Measurements from ENCODE around the gene PLS3. TPM values are rescaled to one million over a fixed set of nuclear protein-coding genes. Genes with fewer than 3 reads are reported as not detected.

The PLS3 gene
- total and polyA plus RNA-seq, 2 of the 13 experiments (the other 11 are each of a cell fraction or from before 2014, with no cell fraction given) = 55.7 to 99.9 TPM

DNA sequence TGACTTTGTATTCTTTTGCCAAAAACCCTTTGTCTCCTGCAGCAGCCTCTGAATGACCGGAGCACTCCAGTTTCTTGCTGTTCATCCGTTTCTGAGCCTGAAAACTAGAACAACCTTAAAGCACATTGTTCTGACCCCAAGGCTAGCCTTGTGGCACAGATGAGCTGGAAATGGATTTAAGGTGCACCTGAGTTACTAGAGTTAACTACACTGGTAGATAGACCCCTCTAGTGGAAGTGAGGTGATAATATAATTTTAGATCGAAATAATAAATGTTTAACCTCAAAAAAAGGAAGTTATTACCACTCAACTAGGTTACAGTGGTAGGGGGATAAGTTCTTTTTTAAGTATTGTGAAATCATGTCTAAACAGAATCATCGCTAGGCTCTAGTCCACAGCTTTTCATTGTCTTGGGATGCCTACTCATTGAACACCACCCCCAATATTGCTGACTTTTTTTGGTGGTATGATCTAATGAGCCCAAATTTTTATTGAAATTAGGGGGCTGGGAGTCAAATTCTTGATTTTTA lies 2.7 kb downstream of the PLS3 start:
- H3K9me3 ChIP-seq (ENCODE audit: low read length) = no peaks in the 10 kb centered on the region
- H3K27me3 ChIP-seq (ENCODE audit: control insufficient read depth in 1 of 2, insufficient read depth in 2 of 2, low read length in 2 of 2) = no peaks in the 10 kb centered on the region; a peak in 1 of 5 replicates
- ChIA-PET POLR2A (no interaction called here), CTCF (ENCODE audit: low intra/inter-chr PET ratio, low total read pairs) (no interaction called here)
- no peak overlapping the region for H2AFZ ChIP-seq (ENCODE audit: low read length)
- H3K4me2 ChIP-seq (ENCODE audit: low read depth, low read length) = peak overlapping the region; percentile 73
- H3K9ac ChIP-seq (ENCODE audit: insufficient read depth, low read depth, low read length) = no peak overlapping the region
- TF ChIP-seq, protein P1, sequence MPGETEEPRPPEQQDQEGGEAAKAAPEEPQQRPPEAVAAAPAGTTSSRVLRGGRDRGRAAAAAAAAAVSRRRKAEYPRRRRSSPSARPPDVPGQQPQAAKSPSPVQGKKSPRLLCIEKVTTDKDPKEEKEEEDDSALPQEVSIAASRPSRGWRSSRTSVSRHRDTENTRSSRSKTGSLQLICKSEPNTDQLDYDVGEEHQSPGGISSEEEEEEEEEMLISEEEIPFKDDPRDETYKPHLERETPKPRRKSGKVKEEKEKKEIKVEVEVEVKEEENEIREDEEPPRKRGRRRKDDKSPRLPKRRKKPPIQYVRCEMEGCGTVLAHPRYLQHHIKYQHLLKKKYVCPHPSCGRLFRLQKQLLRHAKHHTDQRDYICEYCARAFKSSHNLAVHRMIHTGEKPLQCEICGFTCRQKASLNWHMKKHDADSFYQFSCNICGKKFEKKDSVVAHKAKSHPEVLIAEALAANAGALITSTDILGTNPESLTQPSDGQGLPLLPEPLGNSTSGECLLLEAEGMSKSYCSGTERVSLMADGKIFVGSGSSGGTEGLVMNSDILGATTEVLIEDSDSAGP (CRISPR knock-in tag; IDR thresholded peaks at IDR 0.05; ENCODE audit: borderline replicate concordance) = no peak
- TF ChIP-seq GATAD2A (CRISPR knock-in tag; IDR thresholded peaks at IDR 0.05) = no peak
- TF ChIP-seq CEBPB (IDR thresholded peaks at IDR 0.05; ENCODE audit: borderline replicate concordance, low read depth, low read length) = peak; percentile 45; the same call in 1 of the 2 replicates
- no peak for TF ChIP-seq MTA1 (CRISPR knock-in tag; IDR thresholded peaks at IDR 0.05; ENCODE audit: borderline replicate concordance)
- TF ChIP-seq, protein P2, sequence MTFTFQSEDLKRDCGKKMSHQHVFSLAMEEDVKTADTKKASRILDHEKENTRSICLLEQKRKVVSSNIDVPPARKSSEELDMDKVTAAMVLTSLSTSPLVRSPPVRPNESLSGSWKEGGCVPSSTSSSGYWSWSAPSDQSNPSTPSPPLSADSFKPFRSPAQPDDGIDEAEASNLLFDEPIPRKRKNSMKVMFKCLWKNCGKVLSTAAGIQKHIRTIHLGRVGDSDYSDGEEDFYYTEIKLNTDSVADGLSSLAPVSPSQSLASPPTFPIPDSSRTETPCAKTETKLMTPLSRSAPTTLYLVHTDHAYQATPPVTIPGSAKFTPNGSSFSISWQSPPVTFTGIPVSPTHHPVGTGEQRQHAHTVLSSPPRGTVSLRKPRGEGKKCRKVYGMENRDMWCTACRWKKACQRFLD (CRISPR knock-in tag; IDR thresholded peaks at IDR 0.05; ENCODE audit: borderline replicate concordance) = no peak
- no peak for TF ChIP-seq ZNF382 (CRISPR knock-in tag; IDR thresholded peaks at IDR 0.05; ENCODE audit: borderline replicate concordance)
- no peak for TF ChIP-seq FOXK1 (CRISPR knock-in tag; IDR thresholded peaks at IDR 0.05; ENCODE audit: borderline replicate concordance, low read depth)
- H3K4me3 ChIP-seq (replicated peaks in 1 of 3; ENCODE audit: insufficient read depth in 1 of 3, low read depth in 2 of 3, low read length in 3 of 3) = 0 out of 6 replicates have a peak overlapping the region, but pooled peaks of 1 of the 3 experiments have one; percentile 1
- H4K20me1 ChIP-seq (ENCODE audit: insufficient read depth, low read length) = 0 out of 2 replicates have a peak, but pooled peaks cover 3% of the 10 kb centered on the region
- peaks cover 37% of the 10 kb centered on the region for H3K4me1 ChIP-seq (ENCODE audit: insufficient read depth, low read length)
- no peak for ATAC-seq
- H3K27ac ChIP-seq (ENCODE audit: extremely low read length, insufficient read depth, low read length) = peak overlapping the region; percentile 33
- no TSS peak for BruUV-seq (replicated peaks)
- 44% methylated on average over 2 of the region's 4 CpGs for WGBS (ENCODE audit: low lambda C conversion rate)
- in situ Hi-C loops (cut with HindIII; ENCODE audit: extremely low pct_ligation_motif_present, low pct_unique_long_range_greater_than_20kb) = loop anchor here (5.0 kb wide), 1 partner anchor 231 kb away; no protein-coding TSS in a partner anchor
- intact Hi-C loops (cut with micrococcal nuclease; ENCODE audit: unreplicated experiment) = loop anchor here (5.0 kb wide), 2 partner anchors 216 to 391 kb away; no protein-coding TSS in a partner anchor
- FAIRE-seq = no peak
- DNase-seq (ENCODE audit: low spot score) = no peak
- no peaks in the 10 kb centered on the region for H3K36me3 ChIP-seq (replicated peaks in 1 of 2; ENCODE audit: control insufficient read depth in 1 of 2, insufficient read depth in 2 of 2, low read length in 2 of 2)
- peaks cover 51% of the 10 kb centered on the region for H3K79me2 ChIP-seq (ENCODE audit: insufficient read depth, low read length)
